H1 (cell line): ENCODE measurements around the gene BCAS3. TPM values are rescaled to one million over a fixed set of nuclear protein-coding genes. Genes with fewer than 3 reads are reported as not detected.

Experiments
- CTCF ChIA-PET: fragments of 300-600 bp; sonication (Branson Sonifier 250); formaldehyde crosslinking; loops from one replicate; lab custom pipeline; 2021; ENCODE audit not compliant: partially characterized antibody; lab: Charles Lee
- POLR2A ChIA-PET: fragments of 300-600 bp; sonication (Branson Sonifier 250); formaldehyde crosslinking; loops from one replicate; lab custom pipeline; 2021; ENCODE audit warnings: inconsistent platforms; ENCODE audit not compliant: partially characterized antibody; lab: Charles Lee
- DNase-seq, 2 experiments: peaks; one replicate each; pipeline versions ENCODE4 v3.0.0 to v3.0.0-alpha.2; 2010 to 2022; ENCODE audit warnings: low spot score in 2 of 2, low read depth in 1 of 2, mixed read lengths in 1 of 2
- FAIRE-seq: peaks from 2 replicates; lab custom pipeline; 2011; peaks lifted over from hg19 to GRCh38; lab: Jason Lieb, UNC
- H2AFZ ChIP-seq: 2 replicates; pipeline ENCODE4 v1.8.1; 2012; ENCODE audit warnings: low read length, inconsistent platforms
- H2AK5ac ChIP-seq: 2 replicates; pipeline ENCODE4 v1.6.1; 2013; ENCODE audit warnings: low read depth, low read length
- H2BK120ac ChIP-seq: replicated peaks from 2 replicates; pipeline ENCODE3; 2013; ENCODE audit warnings: low read depth, low read length, inconsistent platforms
- H2BK12ac ChIP-seq: 2 replicates; pipeline ENCODE4 v1.6.1; 2013; ENCODE audit warnings: low read depth, low read length
- H2BK15ac ChIP-seq: 2 replicates; pipeline ENCODE4 v1.6.1; 2013; ENCODE audit warnings: low read length
- H2BK20ac ChIP-seq: 2 replicates; pipeline ENCODE4 v1.6.1; 2013; ENCODE audit warnings: low read length
- H2BK5ac ChIP-seq: 2 replicates; pipeline ENCODE4 v1.6.1; 2013; ENCODE audit warnings: low read depth, low read length
- H3K14ac ChIP-seq: 2 replicates; pipeline ENCODE4 v1.6.1; 2013; ENCODE audit warnings: inconsistent platforms; ENCODE audit not compliant: insufficient read length
- H3K18ac ChIP-seq: 2 replicates; pipeline ENCODE4 v1.6.1; 2013; ENCODE audit warnings: low read length; ENCODE audit errors: extremely low read depth
- H3K23ac ChIP-seq: 2 replicates; pipeline ENCODE4 v1.6.1; 2013; ENCODE audit warnings: inconsistent platforms; ENCODE audit not compliant: insufficient read length
- H3K23me2 ChIP-seq: 2 replicates; pipeline ENCODE4 v1.6.1; 2013; ENCODE audit warnings: low read depth, low read length
- H3K27ac ChIP-seq: 2 replicates; pipeline ENCODE4 v1.6.1; 2011; ENCODE audit warnings: low read depth, low read length, inconsistent platforms
- H3K27me3 ChIP-seq, 4 experiments: replicated peaks in 1 of 4; 1 replicate in 1 of 4; 2 replicates in 3 of 4; pipeline versions ENCODE4 v1.6.1 to v1.8.1; 2011 to 2013; ENCODE audit warnings: low read length in 3 of 4, mild to moderate bottlenecking in 3 of 4, inconsistent platforms in 2 of 4, mixed read lengths in 2 of 4, moderate library complexity in 1 of 4; ENCODE audit not compliant: control insufficient read depth in 3 of 4, insufficient read depth in 3 of 4; ENCODE audit errors: extremely low read depth in 1 of 4
- H3K36me3 ChIP-seq, 4 experiments: 2 replicates each; pipeline versions ENCODE4 v1.6.1 to v1.8.1; 2011 to 2013; ENCODE audit warnings: mild to moderate bottlenecking in 4 of 4, low read length in 3 of 4, moderate library complexity in 2 of 4, control low read depth in 1 of 4, inconsistent platforms in 1 of 4; ENCODE audit not compliant: insufficient read depth in 4 of 4, control insufficient read depth in 2 of 4
- H3K4ac ChIP-seq: replicated peaks from 2 replicates; pipeline ENCODE3; 2013; ENCODE audit warnings: low read length, low read depth, mixed read lengths, inconsistent platforms; ENCODE audit not compliant: insufficient read length
- H3K4me1 ChIP-seq, 4 experiments: replicated peaks in 1 of 4; 1 replicate in 1 of 4; 2 replicates in 3 of 4; pipeline versions ENCODE4 v1.6.1 to v1.8.1; 2011 to 2013; ENCODE audit warnings: low read length in 3 of 4, inconsistent platforms in 2 of 4, mixed read lengths in 1 of 4; ENCODE audit not compliant: insufficient read depth in 4 of 4, control insufficient read depth in 3 of 4
- H3K4me2 ChIP-seq, 2 experiments: 2 replicates each; pipeline versions ENCODE4 v1.6.1 to v1.8.1; 2011 to 2013; ENCODE audit warnings: low read depth in 2 of 2, low read length in 2 of 2, control low read depth in 1 of 2, inconsistent platforms in 1 of 2, mild to moderate bottlenecking in 1 of 2; ENCODE audit not compliant: insufficient read depth in 1 of 2
- H3K4me3 ChIP-seq, 4 experiments: fragments of 200-600, 300-600 bp in 1 of 4; sonication (generic), shearing (Covaris generic), sonication (Bioruptor Twin) in 1 of 4; 2 replicates each; pipeline versions ENCODE4 v1.5.1 to v1.8.1; 2011 to 2016; ENCODE audit warnings: low read length in 4 of 4, low read depth in 3 of 4, control low read depth in 2 of 4, inconsistent platforms in 2 of 4, mild to moderate bottlenecking in 2 of 4, mixed read lengths in 1 of 4, moderate library complexity in 1 of 4; ENCODE audit not compliant: insufficient read depth in 2 of 4; ENCODE audit errors: extremely low read depth in 1 of 4
- H3K56ac ChIP-seq: replicated peaks from 2 replicates; pipeline ENCODE3; 2013; ENCODE audit warnings: low read depth, mild to moderate bottlenecking, mixed read lengths, low read length, inconsistent platforms; ENCODE audit not compliant: insufficient read length
- H3K79me1 ChIP-seq: 2 replicates; pipeline ENCODE4 v1.6.1; 2013; ENCODE audit warnings: low read depth, low read length, control low read depth
- H3K79me2 ChIP-seq, 2 experiments: 2 replicates each; pipeline versions ENCODE4 v1.6.1 to v1.8.1; 2012 to 2013; ENCODE audit warnings: low read length in 2 of 2, mild to moderate bottlenecking in 2 of 2, inconsistent platforms in 1 of 2; ENCODE audit not compliant: insufficient read depth in 2 of 2, control insufficient read depth in 1 of 2
- H3K9ac ChIP-seq, 4 experiments: replicated peaks in 1 of 4; 1 replicate in 1 of 4; 2 replicates in 3 of 4; pipeline versions ENCODE4 v1.6.1 to v1.8.1; 2011 to 2013; ENCODE audit warnings: low read depth in 3 of 4, low read length in 3 of 4, control low read depth in 2 of 4, mild to moderate bottlenecking in 2 of 4, moderate library complexity in 2 of 4, inconsistent platforms in 1 of 4; ENCODE audit errors: extremely low read depth in 1 of 4
- H3K9me3 ChIP-seq, 2 experiments: 2 replicates each; pipeline versions ENCODE4 v1.6.1 to v1.8.1; 2012 to 2013; ENCODE audit warnings: mild to moderate bottlenecking in 2 of 2, moderate library complexity in 2 of 2, control low read depth in 1 of 2, inconsistent platforms in 1 of 2, low read depth in 1 of 2, low read length in 1 of 2, mixed read lengths in 1 of 2; ENCODE audit not compliant: insufficient read depth in 2 of 2
- H4K20me1 ChIP-seq, 2 experiments: replicated peaks in 1 of 2; 2 replicates each; pipeline versions ENCODE3 to v1.8.1; 2011 to 2013; ENCODE audit warnings: inconsistent platforms in 2 of 2, low read length in 2 of 2, mild to moderate bottlenecking in 1 of 2; ENCODE audit not compliant: insufficient read depth in 2 of 2, control insufficient read depth in 1 of 2
- H4K5ac ChIP-seq: 2 replicates; pipeline ENCODE4 v1.6.1; 2013; ENCODE audit warnings: low read length, low read depth, mixed read lengths, inconsistent platforms; ENCODE audit not compliant: insufficient read length
- H4K8ac ChIP-seq: 2 replicates; pipeline ENCODE4 v1.8.0; 2013; ENCODE audit warnings: mild to moderate bottlenecking, moderate library complexity, low read length, inconsistent platforms; ENCODE audit not compliant: insufficient read depth; ENCODE audit errors: extremely low read depth
- H4K91ac ChIP-seq: replicated peaks from 2 replicates; pipeline ENCODE3; 2013; ENCODE audit warnings: low read length, mixed read lengths, inconsistent platforms; ENCODE audit not compliant: insufficient read length
- BACH1 ChIP-seq: IDR thresholded peaks from 2 replicates; pipeline ENCODE4 v1.6.1; 2012; ENCODE audit warnings: low read length, improper control_type of control experiment
- BRCA1 ChIP-seq: IDR thresholded peaks from 2 replicates; pipeline ENCODE4 v1.6.1; 2012; ENCODE audit warnings: low read depth, low read length, improper control_type of control experiment
- CBX5 ChIP-seq: fragments of 300-800, 300-1000 bp; sonication (generic); IDR thresholded peaks from 2 replicates; pipeline ENCODE4 v1.7.1; 2016; ENCODE audit warnings: antibody characterized with exemption, low read length, low read depth
- CHD1 ChIP-seq: IDR thresholded peaks from 2 replicates; pipeline ENCODE4 v1.6.1; 2012; ENCODE audit warnings: low read depth, low read length, improper control_type of control experiment
- HDAC6 ChIP-seq: IDR thresholded peaks from one replicate; pipeline ENCODE4 v1.7.1; 2012; ENCODE audit warnings: low read depth, mild to moderate bottlenecking, inconsistent platforms, low read length, moderate library complexity
- KDM5A ChIP-seq: fragments of 200-600 bp; IDR thresholded peaks from 2 replicates; pipeline ENCODE4 v1.7.1; 2012; ENCODE audit warnings: mild to moderate bottlenecking, low read length, inconsistent platforms, mixed read lengths
- POLR2AphosphoS5 ChIP-seq: IDR thresholded peaks from 2 replicates; pipeline ENCODE4 v1.6.1; 2011; ENCODE audit warnings: low read depth, low read length
- RAD21 ChIP-seq, 2 experiments: IDR thresholded peaks in 1 of 2; conservative IDR thresholded peaks in 1 of 2; 2 replicates each; pipeline ENCODE4 v1.6.1; 2011; ENCODE audit warnings: low read depth in 2 of 2, low read length in 2 of 2, improper control_type of control experiment in 1 of 2, inconsistent platforms in 1 of 2, mild to moderate bottlenecking in 1 of 2, moderate library complexity in 1 of 2
- RBBP5 ChIP-seq: IDR thresholded peaks from 2 replicates; pipeline ENCODE4 v1.7.1; 2012; ENCODE audit warnings: low read depth, mild to moderate bottlenecking, inconsistent platforms, low read length, moderate library complexity, borderline replicate concordance
- SIN3A ChIP-seq, 2 experiments: IDR thresholded peaks in 1 of 2; conservative IDR thresholded peaks in 1 of 2; 2 replicates each; pipeline ENCODE4 v1.6.1; 2011 to 2012; ENCODE audit warnings: low read length in 2 of 2, improper control_type of control experiment in 1 of 2, low read depth in 1 of 2, mild to moderate bottlenecking in 1 of 2
- SP1 ChIP-seq: IDR thresholded peaks from 2 replicates; pipeline ENCODE4 v1.6.1; 2011; ENCODE audit warnings: low read depth, low read length
- SP2 ChIP-seq: IDR thresholded peaks from 2 replicates; pipeline ENCODE4 v1.6.1; 2012; ENCODE audit warnings: mild to moderate bottlenecking, low read length, inconsistent platforms
- SP4 ChIP-seq: IDR thresholded peaks from 2 replicates; pipeline ENCODE4 v1.6.1; 2012; ENCODE audit warnings: low read length, inconsistent platforms
- SUZ12 ChIP-seq: fragments of 200-600 bp; sonication (generic); IDR thresholded peaks from 2 replicates; pipeline ENCODE4 v1.6.1; 2012; ENCODE audit warnings: mild to moderate bottlenecking, inconsistent platforms, low read length, moderate library complexity, mixed read lengths
- WGBS, 2 experiments: shearing (Covaris generic) in 1 of 2; methylation state at CpG; one replicate each; pipeline versions ENCODE4 v1.1.6 to v1.1.7; 2013 to 2015; ENCODE audit warnings: low lambda C conversion rate in 2 of 2, mixed read lengths in 2 of 2, inconsistent platforms in 1 of 2, low coverage in 1 of 2, missing lambda C conversion rate in 1 of 2; ENCODE audit not compliant: insufficient replicate concordance in 2 of 2, insufficient coverage in 1 of 2, insufficient read length in 1 of 2; ENCODE audit errors: extremely low coverage in 1 of 2, missing lambda C conversion rate in 1 of 2; 5-methylcytosine and 5-hydroxymethylcytosine counted together
- polyA plus RNA-seq, 7 experiments: library from polyadenylated mRNA; depleted of rRNA in 3 of 7; stranded (reverse) in 5 of 7; unstranded in 2 of 7; fragments of >200 nt in 5 of 7; fragments of 200-250 nt in 2 of 7; gene quantifications; 1 replicate in 5 of 7; 2 replicates in 1 of 7; 4 replicates in 1 of 7; pipeline versions ENCODE4 v1.2.1 to v1.2.3, GENCODE V29; 2011 to 2013; ENCODE audit warnings: missing spikeins in 2 of 7, mixed read lengths in 2 of 7
- total RNA-seq: library from RNA; stranded (reverse); fragmentation: NEBNext Ultra II Directional; extraction: Animal tissue kit (Norgen Biotek cat#: 25700); gene quantifications from 2 replicates; pipeline ENCODE4 v1.2.1, GENCODE V29; 2021

The BCAS3 gene
- total and polyA plus RNA-seq, 2 of the 8 experiments (the other 6 are each of a cell fraction or from before 2014, with no cell fraction given) = 9.9 to 13.3 TPM

- Histone ChIP-seq H4K91ac (no peak overlapping the region), H4K5ac (no peak overlapping the region), H3K56ac (no peak overlapping the region), H3K79me2 (no peaks in the 10 kb centered on the region), H2BK12ac (no peak overlapping the region), H3K23me2 (no peaks in the 10 kb centered on the region; the same call in 1 of the 2 replicates), H2BK20ac (no peak overlapping the region), H2BK120ac (no peak overlapping the region), H2AK5ac (no peak overlapping the region), H4K20me1 (no peaks in the 10 kb centered on the region), H2BK15ac (no peak overlapping the region), H4K8ac (no peak overlapping the region), H3K27me3 (peaks cover 0 to 2% (median under 1%) of the 10 kb centered on the region in 4 experiments; a peak in 3 of 7 replicates), H3K79me1 (no peaks in the 10 kb centered on the region), H3K14ac (no peak overlapping the region), H3K4me2 (no peak overlapping the region), H3K4ac (no peak overlapping the region), H3K4me1 (peaks cover 0 to 4% (median 2%) of the 10 kb centered on the region in 4 experiments; a peak in 3 of 7 replicates), H3K9ac (no peak overlapping the region), H3K4me3 (no peak overlapping the region), H3K9me3 (no peaks in the 10 kb centered on the region), H3K23ac (no peak overlapping the region), H3K36me3 (no peaks in the 10 kb centered on the region), H2AFZ (no peak overlapping the region), H3K27ac (no peak overlapping the region), H2BK5ac (no peak overlapping the region), H3K18ac (no peak overlapping the region)
- FAIRE-seq (no peak), DNase-seq (no peak)
- CTCF ChIA-PET = interaction anchor here (0.6 to 1.5 kb wide), 4 partner anchors 10 to 792 kb away, joined by 3 to 4 read pairs (median 3); no protein-coding TSS in a partner anchor
- POLR2A ChIA-PET = no interaction called here
- WGBS, 2 experiments = 88% methylated on average over 5 of the region's 5 CpGs; no CpG with 5 or more reads in 1 of the 2 experiments
- TF ChIP-seq SP4 = no peak
- no peak for TF ChIP-seq RBBP5
- TF ChIP-seq SIN3A (conservative IDR thresholded peaks at IDR 0.05 in 1 of 2, IDR thresholded peaks at IDR 0.05 in 1 of 2; ENCODE audit: low read depth in 1 of 2, low read length in 2 of 2) = no peak
- TF ChIP-seq CBX5 = no peak
- no peak for TF ChIP-seq KDM5A
- no peak for TF ChIP-seq BRCA1
- TF ChIP-seq BACH1 = no peak
- no peak for TF ChIP-seq HDAC6
- no peak for TF ChIP-seq SUZ12
- no peak for TF ChIP-seq SP1
- no peak for TF ChIP-seq SP2
- no peak for TF ChIP-seq RAD21 (IDR thresholded peaks at IDR 0.05 in 1 of 2, conservative IDR thresholded peaks at IDR 0.05 in 1 of 2; ENCODE audit: low read depth in 2 of 2, low read length in 2 of 2)
- no peak for TF ChIP-seq CHD1
- no peak for TF ChIP-seq POLR2AphosphoS5
Observed at GRCh38 chr17:61422116-61422799, 744.6 kb downstream of the BCAS3 start.
